ENCODE measurements around the gene RFTN1. TPM values are rescaled to one million over a fixed set of nuclear protein-coding genes. Genes with fewer than 3 reads are reported as not detected.

The RFTN1 gene
- total and polyA plus RNA-seq, 9 of the 15 experiments (the other 6 are each of a cell fraction or from before 2014, with no cell fraction given) = 0.08 to 0.51 (median 0.11) TPM; not detected in 6

- no peak for TF ChIP-seq ILK (tag; IDR thresholded peaks at IDR 0.05; ENCODE audit: borderline replicate concordance, low read depth)
Measured at GRCh38 chr3:16550676-16551341, 37.3 kb upstream of the RFTN1 start (continued).

- H3K4me2 ChIP-seq (ENCODE audit: insufficient read depth, low read length) = no peak overlapping the region
- H3K79me2 ChIP-seq (ENCODE audit: control insufficient read depth, insufficient read depth, low read length) = no peaks in the 10 kb centered on the region
- BruUV-seq (replicated peaks) = no TSS peak
- CTCF ChIA-PET (ENCODE audit: low intra/inter-chr PET ratio) = interaction anchor here (0.6 to 1.8 kb wide), 6 partner anchors 259 to 993 kb away, joined by 3 to 20 read pairs (median 6); no protein-coding TSS in a partner anchor
- ATAC-seq (no peak), DNase-seq (ENCODE audit: extremely low read depth in 1 of 4, low spot score in 3 of 4) (no peak), FAIRE-seq (peak; percentile 26)
- no peak overlapping the region for H3K4me3 ChIP-seq
- H3K27me3 ChIP-seq (ENCODE audit: control insufficient read depth in 2 of 2, insufficient read depth in 2 of 2, low read length in 2 of 2) = peaks cover 2 to 7% of the 10 kb centered on the region in 2 experiments; a peak in 2 of 5 replicates
- H3K9me1 ChIP-seq (ENCODE audit: control insufficient read depth, insufficient read depth, low read length) = no peaks in the 10 kb centered on the region
- in situ Hi-C loops (cut with MboI) (loop anchor here (5.0 to 10.0 kb wide), 2 partner anchors 263 to 505 kb away; no protein-coding TSS in a partner anchor), intact Hi-C loops (cut with micrococcal nuclease) (loop anchor here (1.0 to 10.0 kb wide), 7 partner anchors 231 to 1345 kb away; partner anchors contain the start of genes CAPN7 and OXNAD1)
- WGBS (ENCODE audit: insufficient coverage, low coverage, missing lambda C conversion rate) = 49% methylated on average over 4 of the region's 4 CpGs
- H4K20me1 ChIP-seq (replicated peaks; ENCODE audit: control insufficient read depth, insufficient read depth, low read length) = no peaks in the 10 kb centered on the region
- no peaks in the 10 kb centered on the region for H3K9me3 ChIP-seq (replicated peaks; ENCODE audit: control insufficient read depth, insufficient read depth, low read depth, low read length)
- H3K9ac ChIP-seq (ENCODE audit: insufficient read depth in 1 of 2, low read depth in 2 of 2, low read length in 2 of 2) = peak overlapping the region in 1 of 2 experiments; percentile 29; a peak in 1 of 4 replicates
- no peak overlapping the region for H3K27ac ChIP-seq (ENCODE audit: extremely low read depth, low read depth, low read length)
- H3K4me1 ChIP-seq (replicated peaks in 1 of 2; ENCODE audit: control insufficient read depth in 2 of 2, insufficient read depth in 2 of 2, low read length in 2 of 2) = peaks cover 4 to 21% of the 10 kb centered on the region in 2 experiments; a peak in 4 of 5 replicates
- no peaks in the 10 kb centered on the region for H3K36me3 ChIP-seq (ENCODE audit: control insufficient read depth, insufficient read depth, low read length)
- POLR2A ChIA-PET = no interaction called here
- peak overlapping the region; percentile 47; the same call in 1 of the 2 replicates for H2AFZ ChIP-seq (ENCODE audit: low read depth, low read length)
- TF ChIP-seq ELF4 (CRISPR knock-in tag; IDR thresholded peaks at IDR 0.05) (no peak), ZNF140 (CRISPR knock-in tag; IDR thresholded peaks at IDR 0.05) (no peak), ZNF398 (CRISPR knock-in tag; IDR thresholded peaks at IDR 0.05) (no peak), NFRKB (IDR thresholded peaks at IDR 0.05; ENCODE audit: low read depth) (no peak), HMBOX1 (IDR thresholded peaks at IDR 0.05) (no peak), ZNF592 (IDR thresholded peaks at IDR 0.05) (no peak), IRF9 (tag; IDR thresholded peaks at IDR 0.05) (no peak), KDM4B (IDR thresholded peaks at IDR 0.05; ENCODE audit: borderline replicate concordance in 2 of 2, low read depth in 1 of 2) (no peak), ZNF584 (CRISPR knock-in tag; IDR thresholded peaks at IDR 0.05; ENCODE audit: low read depth) (no peak), HSF4 (CRISPR knock-in tag; IDR thresholded peaks at IDR 0.05; ENCODE audit: borderline replicate concordance) (no peak)
Measured at GRCh38 chr3:16550305-16550675, 36.8 kb upstream of the RFTN1 start.
